Measurements from ENCODE around the gene ZC3H18.
"Not testable (repeated sequence)": the region's sequence is repeated elsewhere in the genome, so short reads cannot be mapped to it uniquely, and the experiment has no call there.

ZC3H18 gene

GRCh38 chr16:88654363-88655052 lies 84.3 kb downstream of the ZC3H18 start:
- ATAC-seq, result no peak
- DNase-seq, result no peak

- no peak for DNase-seq
- no peak for ATAC-seq
Measured at GRCh38 chr16:88655053-88655732, 85.0 kb downstream of the ZC3H18 start.

- DNase-seq (no peak), ATAC-seq (no peak)
Measured at GRCh38 chr16:88655733-88656281, 85.6 kb downstream of the ZC3H18 start.

- DNase-seq (no peak), ATAC-seq (no peak)
Measured at GRCh38 chr16:88656291-88656980, 86.2 kb downstream of the ZC3H18 start.

- ATAC-seq, result no peak
Measured at GRCh38 chr16:88657371-88657770, 87.2 kb downstream of the ZC3H18 start.

GRCh38 chr16:88658714-88659113 lies 88.5 kb downstream of the ZC3H18 start:
- no peak for ATAC-seq
- no peak for DNase-seq

More at GRCh38 chr16:88657371-88657770, 87.2 kb downstream of the ZC3H18 start:
- no peak for DNase-seq

GRCh38 chr16:88659160-88659559 lies 89.0 kb downstream of the ZC3H18 start:
- ATAC-seq (no peak), DNase-seq (no peak)

- ATAC-seq, result no peak
- DNase-seq, result no peak
Measured at GRCh38 chr16:88661468-88661867, 91.3 kb downstream of the ZC3H18 start.

- DNase-seq, result no peak
- no peak for ATAC-seq
Measured at GRCh38 chr16:88662222-88662842, 92.1 kb downstream of the ZC3H18 start.

GRCh38 chr16:88662843-88663606 lies 92.8 kb downstream of the ZC3H18 start, which contains the start of gene MVD:
TSS of gene MVD (minus strand) at chr16:88663091. CDS start at chr16:88663080, 11 bp downstream.
- ATAC-seq (peak; percentile 99), DNase-seq (peak; percentile 97)

- DNase-seq (no peak), ATAC-seq (no peak)
Measured at GRCh38 chr16:88665148-88665547, 94.9 kb downstream of the ZC3H18 start.

GRCh38 chr16:88665570-88665969 lies 95.4 kb downstream of the ZC3H18 start:
- DNase-seq (no peak), ATAC-seq (no peak)

GRCh38 chr16:88667461-88667860 lies 97.3 kb downstream of the ZC3H18 start:
- DNase-seq, result no peak
- no peak for ATAC-seq

GRCh38 chr16:88669493-88669892 lies 99.3 kb downstream of the ZC3H18 start:
- not testable (repeated sequence) for ATAC-seq, DNase-seq

- DNase-seq (no peak), ATAC-seq (no peak)
Measured at GRCh38 chr16:88669980-88670379, 99.8 kb downstream of the ZC3H18 start.

GRCh38 chr16:88671806-88672205 lies 101.6 kb downstream of the ZC3H18 start:
- DNase-seq (no peak), ATAC-seq (no peak)

GRCh38 chr16:88672776-88673175 lies 102.6 kb downstream of the ZC3H18 start:
- ATAC-seq, result no peak
- DNase-seq, result no peak

- ATAC-seq (no peak), DNase-seq (no peak)
Measured at GRCh38 chr16:88673716-88674379, 103.6 kb downstream of the ZC3H18 start.

GRCh38 chr16:88676502-88677242 lies 106.5 kb downstream of the ZC3H18 start:
- DNase-seq (no peak), ATAC-seq (no peak)

GRCh38 chr16:88677721-88678120 lies 107.5 kb downstream of the ZC3H18 start:
- DNase-seq (no peak), ATAC-seq (no peak)
